Pancreas (tissue), 10 donors: ENCODE measurements around the gene RAB6A. TPM values are rescaled to one million over a fixed set of nuclear protein-coding genes. Genes with fewer than 3 reads are reported as not detected.

Source experiments
- ATAC-seq, 4 donors: fragments of 200-7000 bp; cut with Tn5 transposase; one replicate each; pipeline versions ENCODE4 v1.8.0 to v1.9.1; 2020; ENCODE audit warnings: mild to moderate bottlenecking in 4 of 4, moderate library complexity in 4 of 4
- DNase-seq, 6 donors: peaks; one replicate each; pipeline ENCODE4 v3.0.0-alpha.2; 2020
- FAIRE-seq: peaks from 2 replicates; lab custom pipeline; 2012; peaks lifted over from hg19 to GRCh38; lab: Jason Lieb, UNC
- H3K27ac ChIP-seq, 4 donors: fragments of 200-600 bp; sonication (generic); 1 replicate in 3 of 4; 2 replicates in 1 of 4; pipeline versions ENCODE4 v1.5.0 to v1.8.0; 2020
- H3K27me3 ChIP-seq, 4 donors: fragments of 200-600 bp; one replicate each; pipeline ENCODE4 v1.8.0; 2021
- H3K36me3 ChIP-seq, 3 donors: fragments of 200-600 bp; sonication (generic) in 1 of 3; one replicate each; pipeline versions ENCODE4 v1.5.0 to v1.8.0; 2020 to 2021
- H3K4me1 ChIP-seq, 3 donors: fragments of 200-600 bp; one replicate each; pipeline ENCODE4 v1.8.0; 2021
- H3K4me3 ChIP-seq, 4 donors: fragments of 200-600 bp; sonication (generic) in 2 of 4; one replicate each; pipeline versions ENCODE4 v1.5.0 to v1.8.0; 2020 to 2021
- H3K9me3 ChIP-seq, 4 donors: fragments of 200-600 bp; one replicate each; pipeline ENCODE4 v1.8.0; 2021
- WGBS, 2 donors: extraction: QIAGEN DNeasy Blood & Tissue Kit; methylation state at CpG; one replicate each; pipeline ENCODE4 v1.1.7; 2013; 5-methylcytosine and 5-hydroxymethylcytosine counted together
- intact Hi-C, 3 donors: fragments of 100-400 bp; cut with DNase I; formaldehyde crosslinking; loops; one replicate each; pipeline versions ENCODE4 v1.11.1 to v1.14.2; 2022
- polyA plus RNA-seq, 2 donors: library from polyadenylated mRNA; stranded (reverse); fragments of 200-250 nt; gene quantifications; one replicate each; pipeline ENCODE4 v1.2.3, GENCODE V29; 2013
- total RNA-seq, 6 donors: library from RNA; stranded (reverse); fragmentation: NEBNext Ultra II Directional in 4 of 6; extraction: Animal tissue kit (Norgen Biotek cat#: 25700) in 4 of 6; gene quantifications; one replicate each; pipeline versions ENCODE4 v1.2.1 to v1.2.4, GENCODE V29; 2021 to 2023
- TF ChIP-seq, protein P1 (sequence below), 4 donors: fragments of 200-600 bp; sonication (generic) in 3 of 4; IDR thresholded peaks; one replicate each; pipeline versions ENCODE4 v1.5.0 to v1.8.0; 2021; ENCODE audit warnings: antibody characterized with exemption in 4 of 4
- donor health status: healthy with polysubstance abuse.
- donor health status: DM: no; HTN: no; CAD: no; lungs with moderate emphysema.
- donor health status: DM: no; HTN: no; CAD: no.
- donor health status: control.
- donor health status: control.
- donor health status: Bipolar disorder and iron deficiency.
- donor health status: DM: yes; HTN: yes; CAD: no.
- donor health status: DM: no; HTN: no; CAD: no.
- donor health status: DM: no; HTN: no; CAD: no.
- donor health status: DM: yes; HTN: yes; CAD: no.

RAB6A gene
- total and polyA plus RNA-seq, 8 donors = 19.2 to 80.5 (median 49.2) TPM

DNA sequence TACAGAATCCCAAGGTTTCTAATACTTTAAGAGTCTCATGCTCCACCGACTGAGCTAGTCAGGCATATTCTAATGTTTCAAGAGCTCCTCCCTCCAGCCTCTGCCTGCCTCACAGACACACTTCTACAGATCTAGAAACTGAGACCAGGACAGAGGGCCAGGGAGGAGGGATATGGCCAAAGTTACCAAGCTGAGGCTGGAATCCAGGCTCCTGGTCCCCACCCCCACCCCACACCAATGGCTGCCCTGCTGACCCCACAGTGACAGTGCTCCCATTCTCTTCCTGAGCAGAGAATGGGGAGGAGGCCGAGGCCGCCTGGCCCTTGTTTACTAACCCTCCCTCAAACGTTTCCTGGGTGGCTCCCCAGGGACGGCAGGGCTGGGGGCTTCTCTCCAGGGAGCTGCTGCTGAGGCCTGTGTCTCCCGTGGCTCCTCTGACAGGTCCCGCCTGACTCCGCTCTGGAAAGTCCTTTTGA lies 112.3 kb downstream of the RAB6A start:
- intact Hi-C loops = no loop called here
- WGBS, 2 donors = 71 to 74% methylated on average over 8 of the region's 8 CpGs
- Histone ChIP-seq H3K4me1 (no peaks in the 10 kb centered on the region), H3K9me3 (no peaks in the 10 kb centered on the region), H3K27me3 (no peaks in the 10 kb centered on the region), H3K27ac (no peak overlapping the region), H3K4me3 (no peak overlapping the region), H3K36me3 (no peaks in the 10 kb centered on the region)
- no peak for ATAC-seq
- TF ChIP-seq, protein P1, sequence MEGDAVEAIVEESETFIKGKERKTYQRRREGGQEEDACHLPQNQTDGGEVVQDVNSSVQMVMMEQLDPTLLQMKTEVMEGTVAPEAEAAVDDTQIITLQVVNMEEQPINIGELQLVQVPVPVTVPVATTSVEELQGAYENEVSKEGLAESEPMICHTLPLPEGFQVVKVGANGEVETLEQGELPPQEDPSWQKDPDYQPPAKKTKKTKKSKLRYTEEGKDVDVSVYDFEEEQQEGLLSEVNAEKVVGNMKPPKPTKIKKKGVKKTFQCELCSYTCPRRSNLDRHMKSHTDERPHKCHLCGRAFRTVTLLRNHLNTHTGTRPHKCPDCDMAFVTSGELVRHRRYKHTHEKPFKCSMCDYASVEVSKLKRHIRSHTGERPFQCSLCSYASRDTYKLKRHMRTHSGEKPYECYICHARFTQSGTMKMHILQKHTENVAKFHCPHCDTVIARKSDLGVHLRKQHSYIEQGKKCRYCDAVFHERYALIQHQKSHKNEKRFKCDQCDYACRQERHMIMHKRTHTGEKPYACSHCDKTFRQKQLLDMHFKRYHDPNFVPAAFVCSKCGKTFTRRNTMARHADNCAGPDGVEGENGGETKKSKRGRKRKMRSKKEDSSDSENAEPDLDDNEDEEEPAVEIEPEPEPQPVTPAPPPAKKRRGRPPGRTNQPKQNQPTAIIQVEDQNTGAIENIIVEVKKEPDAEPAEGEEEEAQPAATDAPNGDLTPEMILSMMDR (IDR thresholded peaks at IDR 0.05) = no peak
- peak in 1 of 6 donors; percentile 47 for DNase-seq
- no peak for FAIRE-seq

GRCh38 chr11:73648121-73648520 lies 112.8 kb downstream of the RAB6A start:
- intact Hi-C loops = no loop called here
- H3K27ac ChIP-seq = no peak overlapping the region

GRCh38 chr11:73647459-73648100 lies 113.3 kb downstream of the RAB6A start:
- Histone ChIP-seq H3K27me3 (no peaks in the 10 kb centered on the region), H3K27ac (peak overlapping the region in 3 of 4 donors; percentile 24 to 33 (median 26)), H3K9me3 (no peaks in the 10 kb centered on the region), H3K4me1 (no peaks in the 10 kb centered on the region), H3K36me3 (no peaks in the 10 kb centered on the region), H3K4me3 (peak overlapping the region in 2 of 4 donors; percentile 41 to 46)
- ATAC-seq (peak; percentile 99 to 100 (median 99)), FAIRE-seq (no peak), DNase-seq (peak; percentile 91 to 97 (median 94))
- intact Hi-C loops = no loop called here
- TF ChIP-seq, protein P1 (IDR thresholded peaks at IDR 0.05) = no peak
- 4 to 5% methylated on average over 21 to 23 of the region's 23 CpGs for WGBS, 2 donors

More at GRCh38 chr11:73648121-73648520, 112.8 kb downstream of the RAB6A start:
- Histone ChIP-seq H3K4me3 (peak overlapping the region in 2 of 4 donors; percentile 41 to 46), H3K4me1 (no peaks in the 10 kb centered on the region), H3K36me3 (no peaks in the 10 kb centered on the region), H3K27me3 (no peaks in the 10 kb centered on the region), H3K9me3 (no peaks in the 10 kb centered on the region)
- ATAC-seq (no peak), FAIRE-seq (no peak), DNase-seq (no peak)
- TF ChIP-seq, protein P1 (IDR thresholded peaks at IDR 0.05) = no peak
- 86 to 90% methylated on average over 9 of the region's 9 CpGs for WGBS, 2 donors

GRCh38 chr11:73645972-73646631 lies 114.8 kb downstream of the RAB6A start, which contains the start of gene PLEKHB1:
PLEKHB1 (plus strand) TSS chr11:73646581; CDS start chr11:73646609, 28 bp downstream.
- TF ChIP-seq, protein P1 (IDR thresholded peaks at IDR 0.05) = no peak
- FAIRE-seq (no peak), DNase-seq (peak in 2 of 6 donors; percentile 42 to 44), ATAC-seq (no peak)
- H3K27ac ChIP-seq = peak within 1 kb of the TSS in 1 of 4 donors; percentile 33
- whole genome bisulfite sequencing, 2 donors = 70 to 72% methylated on average over 26 of the region's 26 CpGs
- intact Hi-C loops = no loop called here
- H3K27me3 ChIP-seq = no peaks in the 10 kb centered on the region
- H3K9me3 ChIP-seq = no peaks in the 10 kb centered on the region
- H3K4me1 ChIP-seq = no peaks in the 10 kb centered on the region
- no peaks in the 10 kb centered on the region for H3K36me3 ChIP-seq
- H3K4me3 ChIP-seq = peak within 1 kb of the TSS in 2 of 4 donors; percentile 41 to 46
